Measurements from ENCODE around the gene NPTXR.
A peak's percentile ranks its signal among the peaks of the same experiment; 100 is the strongest.

Gene NPTXR

GRCh38 chr22:38799265-38800002 is 44.4 kb downstream of the NPTXR start:
- DNase-seq (ENCODE audit: low read depth, low spot score), result no peak

- DNase-seq (ENCODE audit: low read depth, low spot score), result no peak
Measured at GRCh38 chr22:38798496-38798895, 45.3 kb downstream of the NPTXR start.

GRCh38 chr22:38796262-38796957 is 47.4 kb downstream of the NPTXR start:
- DNase-seq (ENCODE audit: low read depth, low spot score), result no peak

- DNase-seq (ENCODE audit: low read depth, low spot score), result no peak
Measured at GRCh38 chr22:38795569-38795968, 48.3 kb downstream of the NPTXR start.

GRCh38 chr22:38793721-38794466 is 49.9 kb downstream of the NPTXR start, which contains the start of gene DNAL4:
DNAL4 (minus strand) TSS chr22:38794143; CDS start chr22:38782731, 11,412 bp downstream.
- DNase-seq (ENCODE audit: low read depth, low spot score), result peak; percentile 97

- DNase-seq (ENCODE audit: low read depth, low spot score), result no peak
Measured at GRCh38 chr22:38793317-38793716, 50.5 kb downstream of the NPTXR start.

GRCh38 chr22:38792833-38793232 is 51.0 kb downstream of the NPTXR start:
- DNase-seq (ENCODE audit: low read depth, low spot score), result no peak

- DNase-seq (ENCODE audit: low read depth, low spot score), result no peak
Measured at GRCh38 chr22:38789606-38790005, 54.2 kb downstream of the NPTXR start.

- no peak for DNase-seq (ENCODE audit: low read depth, low spot score)
Measured at GRCh38 chr22:38788846-38789245, 55.0 kb downstream of the NPTXR start.

GRCh38 chr22:38788021-38788816 is 55.6 kb downstream of the NPTXR start:
- peak; percentile 49 for DNase-seq (ENCODE audit: low read depth, low spot score)

GRCh38 chr22:38786631-38787030 is 57.2 kb downstream of the NPTXR start:
- DNase-seq (ENCODE audit: low read depth, low spot score), result no peak

GRCh38 chr22:38784856-38785255 is 59.0 kb downstream of the NPTXR start:
- DNase-seq (ENCODE audit: low read depth, low spot score), result no peak

- no peak for DNase-seq (ENCODE audit: low read depth, low spot score)
Measured at GRCh38 chr22:38784035-38784434, 59.8 kb downstream of the NPTXR start.

GRCh38 chr22:38783095-38783615 is 60.7 kb downstream of the NPTXR start:
- DNase-seq (ENCODE audit: low read depth, low spot score), result no peak

- no peak for DNase-seq (ENCODE audit: low read depth, low spot score)
Measured at GRCh38 chr22:38782402-38783094, 61.3 kb downstream of the NPTXR start.

- DNase-seq (ENCODE audit: low read depth, low spot score), result no peak
Measured at GRCh38 chr22:38781033-38781432, 62.8 kb downstream of the NPTXR start.

GRCh38 chr22:38777087-38777671 is 66.6 kb downstream of the NPTXR start:
- DNase-seq (ENCODE audit: low read depth, low spot score), result no peak

- DNase-seq (ENCODE audit: low read depth, low spot score), result no peak
Measured at GRCh38 chr22:38776086-38776485, 67.7 kb downstream of the NPTXR start.

- no peak for DNase-seq (ENCODE audit: low read depth, low spot score)
Measured at GRCh38 chr22:38775656-38776055, 68.2 kb downstream of the NPTXR start.

- no peak for DNase-seq (ENCODE audit: low read depth, low spot score)
Measured at GRCh38 chr22:38774496-38775166, 69.2 kb downstream of the NPTXR start.

Measured in smooth muscle cell of the brain vasculature (primary cell).